Measurements from ENCODE around the gene TM9SF2.

Gene TM9SF2

GRCh38 chr13:99582511-99582910 is 81.2 kb downstream of the TM9SF2 start:
- DNase-seq: no peak

DNA sequence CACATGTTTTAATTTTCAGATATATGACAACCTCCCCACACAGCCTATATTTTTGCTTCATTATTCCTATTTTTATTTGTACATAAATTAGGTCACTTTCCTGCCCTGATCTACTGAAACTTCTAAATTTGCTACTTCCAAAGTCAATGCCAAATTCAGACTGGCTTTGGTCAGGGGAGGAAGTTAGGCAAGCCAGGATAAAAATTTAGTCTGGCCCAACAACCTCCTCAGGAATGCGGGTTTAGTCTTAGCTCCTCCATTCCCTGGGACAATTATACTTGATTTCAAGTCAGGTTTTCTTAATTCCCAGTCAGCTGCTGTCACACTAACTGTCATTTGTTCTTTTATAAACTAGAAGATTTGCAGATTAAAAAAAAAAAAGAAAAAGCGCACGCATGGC is 84.3 kb downstream of the TM9SF2 start:
- DNase-seq: no peak

DNA sequence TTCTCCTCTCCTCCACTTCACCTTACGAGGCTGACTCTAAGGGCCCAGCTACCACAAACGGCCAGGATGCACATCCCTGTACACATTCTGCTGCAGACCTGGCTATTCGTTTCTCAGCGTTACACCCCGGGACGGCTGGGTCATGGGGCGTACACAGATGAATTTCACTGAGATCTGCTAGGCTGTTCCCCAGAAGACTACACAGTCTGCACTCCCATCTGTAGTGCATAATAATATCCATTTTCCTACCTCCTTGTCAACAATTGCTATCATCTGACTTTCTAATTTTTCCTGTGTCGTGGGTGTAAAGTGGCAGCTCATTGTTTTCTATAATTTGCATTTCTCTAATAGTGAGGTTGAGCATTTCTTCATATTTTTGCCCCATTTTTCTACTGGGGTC is 85.7 kb downstream of the TM9SF2 start:
- no peak for DNase-seq

DNA sequence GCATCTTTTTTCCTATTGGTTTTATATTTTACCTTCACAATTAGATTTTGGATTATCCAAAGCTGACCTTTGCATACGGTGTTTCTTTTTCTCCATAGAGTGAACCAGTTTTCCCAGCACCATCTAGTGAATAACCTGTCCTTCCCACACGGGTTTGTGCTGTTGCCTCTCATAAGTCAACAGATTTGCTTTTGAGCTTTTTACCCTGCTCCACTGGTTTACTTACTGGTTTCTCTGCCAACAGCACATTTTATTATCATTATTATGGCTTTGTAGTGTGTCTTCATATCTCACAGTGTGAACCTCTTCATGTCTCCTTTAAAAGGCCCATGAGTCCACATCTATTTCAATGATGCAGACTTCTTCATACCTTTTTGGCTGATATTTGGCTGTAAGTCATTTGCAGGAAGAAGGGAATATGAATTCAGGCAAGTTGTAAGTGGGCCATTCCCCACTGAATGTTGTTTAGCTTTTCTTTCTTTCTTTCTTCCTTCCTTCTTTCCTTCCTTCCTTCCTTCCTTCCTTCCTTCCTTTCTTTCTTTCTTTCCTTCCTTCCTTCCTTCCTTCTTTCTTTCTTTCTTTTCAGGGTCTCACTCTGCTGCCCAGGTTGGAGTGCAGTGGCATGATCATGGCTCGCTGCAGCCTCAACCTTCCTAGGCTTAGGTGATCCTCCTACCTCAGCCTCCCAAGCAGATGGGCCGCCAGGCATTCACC is 86.8 kb downstream of the TM9SF2 start:
- DNase-seq: no peak

DNA sequence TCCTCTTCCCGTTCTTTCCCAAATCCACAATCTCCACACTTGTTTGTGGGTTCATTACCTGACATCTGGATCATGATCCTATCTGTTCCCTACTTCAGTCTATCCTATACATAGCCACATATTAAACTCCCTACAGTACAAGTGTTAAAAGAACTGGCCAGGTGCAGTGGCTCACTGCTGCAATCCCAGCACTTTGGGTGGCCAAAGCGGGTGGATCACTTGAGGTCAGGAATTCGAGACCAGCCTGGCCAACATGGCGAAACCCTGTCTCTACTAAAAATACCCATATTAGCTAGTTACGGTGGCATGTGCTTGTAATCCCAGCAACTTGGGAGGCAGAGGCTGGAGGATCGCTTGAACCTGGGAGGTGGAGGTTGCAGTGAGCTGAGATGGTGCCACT is 88.3 kb downstream of the TM9SF2 start:
- no peak for DNase-seq

GRCh38 chr13:99590519-99591011 is 89.3 kb downstream of the TM9SF2 start:
- DNase-seq: no peak

GRCh38 chr13:99596180-99596579 is 94.9 kb downstream of the TM9SF2 start:
- DNase-seq: no peak

- DNase-seq: no peak
These were observed 99.0 kb downstream of the TM9SF2 start for GRCh38 chr13:99600318-99600717.

GRCh38 chr13:99601535-99601934 is 100.3 kb downstream of the TM9SF2 start:
- DNase-seq: no peak

GRCh38 chr13:99604636-99605035 is 103.4 kb downstream of the TM9SF2 start:
- no peak for DNase-seq

GRCh38 chr13:99605420-99606323 is 104.4 kb downstream of the TM9SF2 start:
- peak; percentile 41 for DNase-seq

DNA sequence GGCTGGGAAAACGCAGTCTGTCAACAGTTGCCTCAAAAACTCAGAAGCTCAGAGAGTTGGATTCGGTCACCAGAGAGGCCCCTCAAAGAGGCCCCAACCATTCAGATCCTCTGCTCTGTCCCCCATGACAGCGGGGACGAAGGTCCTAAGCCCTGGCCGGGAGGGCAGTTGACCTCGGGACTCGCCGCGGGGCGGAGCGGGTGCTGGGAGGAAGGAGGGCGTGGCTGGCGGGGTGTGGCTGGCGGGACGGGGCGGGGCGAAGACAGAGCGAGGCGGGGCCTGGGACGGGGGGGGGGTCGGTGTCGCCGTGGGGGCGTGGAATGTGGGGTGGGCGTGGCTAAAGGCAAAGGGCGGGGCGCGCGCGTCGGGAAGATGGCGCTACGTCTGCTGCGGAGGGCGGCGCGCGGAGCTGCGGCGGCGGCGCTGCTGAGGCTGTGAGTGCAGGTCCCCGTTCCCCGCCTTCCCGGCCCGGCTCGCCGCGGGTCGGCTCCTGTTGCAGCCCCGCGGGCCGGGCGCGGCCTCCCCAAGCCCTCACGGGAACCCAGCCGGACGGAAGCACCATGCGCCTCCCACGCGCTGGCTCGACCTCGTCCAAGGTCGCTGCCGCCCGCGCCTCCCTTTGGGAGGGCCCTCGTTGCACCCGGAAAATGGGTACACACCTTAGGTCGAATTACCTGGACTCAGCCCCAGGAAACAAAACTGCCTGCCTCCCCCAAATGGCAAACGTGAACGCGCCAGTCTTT is 105.2 kb downstream of the TM9SF2 start, which contains the start of gene CLYBL:
Gene CLYBL (plus strand): TSS at position 367 of the 743 bp plus-strand sequence.
- DNase-seq: peak; percentile 80

GRCh38 chr13:99608345-99608744 is 107.1 kb downstream of the TM9SF2 start:
- no peak for DNase-seq

DNA sequence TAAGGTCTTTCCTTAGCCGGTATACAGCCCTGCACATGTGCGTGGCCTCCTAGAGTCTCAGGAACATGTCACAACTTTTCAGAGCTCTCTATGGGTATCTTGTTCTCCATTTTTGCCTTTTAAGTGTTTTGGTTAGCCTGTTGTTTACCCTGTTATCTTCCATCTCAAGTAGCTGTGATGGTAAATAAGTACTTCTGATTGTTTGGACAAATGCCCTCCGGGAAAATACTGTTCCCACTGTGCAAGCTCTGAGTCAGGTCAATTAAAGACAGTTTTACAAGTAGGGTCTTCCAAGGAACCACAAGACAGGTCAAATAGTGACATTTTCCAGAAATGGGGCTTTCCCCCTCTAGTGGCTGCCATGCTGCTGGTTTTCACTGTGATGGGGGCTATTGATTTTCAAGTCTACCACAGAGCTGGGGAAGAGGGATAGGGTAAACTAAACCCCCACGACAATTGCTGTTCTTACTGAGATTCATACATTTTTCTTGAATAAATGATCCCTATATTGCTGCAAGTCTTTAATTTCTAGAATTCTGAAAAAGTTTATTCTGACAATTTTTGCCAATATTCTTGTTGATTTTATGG is 109.5 kb downstream of the TM9SF2 start:
- no peak for DNase-seq
